ENCODE results near the gene JMJD7.

Gene JMJD7

GRCh38 chr15:41881920-41882688, 54.2 kb downstream of the JMJD7 start:
- DNase-seq (ENCODE audit: low read depth in 3 of 3, low spot score in 1 of 3) = no peak

GRCh38 chr15:41882689-41883483, 55.0 kb downstream of the JMJD7 start:
- DNase-seq (ENCODE audit: low read depth in 3 of 3, low spot score in 1 of 3) = no peak

DNA sequence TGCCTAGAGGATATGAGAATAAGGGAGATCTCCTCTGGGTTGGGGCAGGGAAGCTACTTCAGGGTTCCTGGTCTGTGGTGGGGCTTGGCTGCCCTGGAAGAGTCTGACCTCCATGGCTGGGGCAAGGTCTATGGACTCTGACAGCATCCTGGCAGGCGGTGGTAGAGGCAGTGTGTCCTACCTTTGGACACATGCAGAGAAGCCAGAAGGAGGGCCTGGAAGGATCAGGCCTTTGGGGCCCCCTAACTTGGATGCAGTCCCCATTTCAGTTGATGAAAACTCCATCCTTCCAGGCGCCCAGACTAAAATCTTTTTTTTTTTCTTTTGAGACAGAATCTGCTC, 55.6 kb downstream of the JMJD7 start:
- no peak for DNase-seq (ENCODE audit: low read depth in 3 of 3, low spot score in 1 of 3)

DNA sequence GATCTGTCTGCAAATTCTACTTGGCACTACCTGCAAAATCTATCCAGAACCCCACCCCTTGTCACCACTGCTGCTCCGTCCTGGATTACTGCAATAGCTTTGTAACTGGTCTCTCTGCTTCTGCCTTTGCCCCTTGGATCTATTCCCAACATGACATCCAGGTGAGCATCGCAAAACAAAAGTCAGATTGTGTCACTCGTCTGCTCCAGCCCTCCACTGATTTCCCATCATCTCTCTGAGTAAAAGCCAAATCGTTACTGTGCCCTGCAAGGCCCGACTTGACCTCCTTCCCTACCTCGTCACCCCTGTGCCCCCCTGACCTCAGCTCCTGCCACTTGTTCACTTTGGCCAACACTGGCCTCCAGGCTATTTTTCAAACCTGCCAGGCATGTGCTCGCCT, 56.6 kb downstream of the JMJD7 start:
- no peak for DNase-seq (ENCODE audit: low read depth in 3 of 3, low spot score in 1 of 3)

GRCh38 chr15:41885321-41885720, 57.4 kb downstream of the JMJD7 start:
- no peak for DNase-seq (ENCODE audit: low read depth in 3 of 3, low spot score in 1 of 3)

- DNase-seq (ENCODE audit: low read depth in 3 of 3, low spot score in 1 of 3) = no peak
Measured at GRCh38 chr15:41885841-41886240, 57.9 kb downstream of the JMJD7 start.

GRCh38 chr15:41886741-41887140, 58.8 kb downstream of the JMJD7 start:
- DNase-seq (ENCODE audit: low read depth in 3 of 3, low spot score in 1 of 3) = no peak

DNA sequence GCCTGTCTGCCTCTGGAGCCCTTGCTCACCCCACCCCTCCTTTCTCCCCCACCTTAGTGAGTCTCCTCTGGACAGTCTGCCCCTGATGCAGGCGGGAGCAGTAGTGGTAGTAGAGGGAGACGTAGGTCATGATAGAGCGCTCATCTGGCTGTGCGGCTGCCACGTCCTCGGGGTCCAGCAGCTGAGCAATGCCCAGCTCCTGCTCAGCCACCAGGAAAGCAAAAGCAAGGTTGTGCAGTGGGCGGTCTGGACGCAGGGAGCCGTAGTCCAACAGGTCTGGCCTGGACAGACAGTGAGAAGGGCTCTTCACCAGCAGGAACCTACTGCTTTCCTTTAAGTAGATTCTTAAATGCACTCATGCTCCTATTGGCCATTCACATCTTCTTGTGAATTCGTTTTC, 59.3 kb downstream of the JMJD7 start:
- no peak for DNase-seq (ENCODE audit: low read depth in 3 of 3, low spot score in 1 of 3)
